Measurements from ENCODE around the gene LRRC32. TPM values are rescaled to one million over a fixed set of nuclear protein-coding genes. Genes with fewer than 3 reads are reported as not detected.

LRRC32 gene
- total and polyA plus RNA-seq, 2 donors (not counting 1 experiment from before 2014, with no cell fraction given) = 19.2 to 103 TPM

- Histone ChIP-seq H3K27me3 (ENCODE audit: control insufficient read depth, insufficient read depth, low read length) (no peaks in the 10 kb centered on the region), H3K9me3 (ENCODE audit: control insufficient read depth, insufficient read depth, low read depth, low read length) (no peaks in the 10 kb centered on the region), H3K9ac (ENCODE audit: insufficient read depth, low read length) (no peak overlapping the region), H4K20me1 (ENCODE audit: control insufficient read depth, extremely low read depth, insufficient read depth, low read length) (no peaks in the 10 kb centered on the region), H3K4me3 (replicated peaks in 1 of 4; ENCODE audit: control extremely low read depth in 1 of 4, insufficient read depth in 1 of 4, low read depth in 3 of 4, low read length in 4 of 4) (no peak overlapping the region), H3K79me2 (ENCODE audit: control insufficient read depth, insufficient read depth, low read length) (peaks cover 33% of the 10 kb centered on the region), H3K4me2 (ENCODE audit: extremely low read depth, insufficient read depth, low read length) (no peak overlapping the region), H3K27ac (ENCODE audit: insufficient read depth, low read length) (no peak overlapping the region), H3K36me3 (ENCODE audit: control insufficient read depth, insufficient read depth, low read length) (peaks cover 16% of the 10 kb centered on the region), H3K4me1 (ENCODE audit: control insufficient read depth, extremely low read depth, insufficient read depth, low read length) (peaks cover 6% of the 10 kb centered on the region), H2AFZ (ENCODE audit: low read length) (no peak overlapping the region)
- DNase-seq (ENCODE audit: low read depth in 2 of 2) = no peak
- TF ChIP-seq EZH2 (IDR thresholded peaks at IDR 0.05; ENCODE audit: low read length, missing control alignments) (no peak), CTCF (conservative IDR thresholded peaks at IDR 0.05 in 1 of 2, IDR thresholded peaks at IDR 0.05 in 1 of 2; ENCODE audit: low read depth in 1 of 2, low read length in 2 of 2) (no peak)
Measured at GRCh38 chr11:76663912-76664440, 6.6 kb downstream of the LRRC32 start.

- H3K9ac ChIP-seq (ENCODE audit: insufficient read depth, low read length) = no peak overlapping the region
- no peak for TF ChIP-seq CTCF (conservative IDR thresholded peaks at IDR 0.05 in 1 of 2, IDR thresholded peaks at IDR 0.05 in 1 of 2; ENCODE audit: low read depth in 1 of 2, low read length in 2 of 2)
- TF ChIP-seq EZH2 (IDR thresholded peaks at IDR 0.05; ENCODE audit: low read length, missing control alignments) = no peak
Measured at GRCh38 chr11:76663486-76663810, 7.1 kb downstream of the LRRC32 start.

GRCh38 chr11:76662656-76663485, 7.7 kb downstream of the LRRC32 start:
- Histone ChIP-seq H3K9ac (ENCODE audit: insufficient read depth, low read length) (no peak overlapping the region), H3K4me3 (replicated peaks in 1 of 4; ENCODE audit: control extremely low read depth in 1 of 4, insufficient read depth in 1 of 4, low read depth in 3 of 4, low read length in 4 of 4) (no peak overlapping the region), H3K9me3 (ENCODE audit: control insufficient read depth, insufficient read depth, low read depth, low read length) (no peaks in the 10 kb centered on the region), H3K4me2 (ENCODE audit: extremely low read depth, insufficient read depth, low read length) (no peak overlapping the region), H3K79me2 (ENCODE audit: control insufficient read depth, insufficient read depth, low read length) (peaks cover 22% of the 10 kb centered on the region), H3K27me3 (ENCODE audit: control insufficient read depth, insufficient read depth, low read length) (no peaks in the 10 kb centered on the region), H2AFZ (ENCODE audit: low read length) (no peak overlapping the region), H4K20me1 (ENCODE audit: control insufficient read depth, extremely low read depth, insufficient read depth, low read length) (no peaks in the 10 kb centered on the region), H3K36me3 (ENCODE audit: control insufficient read depth, insufficient read depth, low read length) (peaks cover 18% of the 10 kb centered on the region), H3K4me1 (ENCODE audit: control insufficient read depth, extremely low read depth, insufficient read depth, low read length) (peaks cover 6% of the 10 kb centered on the region), H3K27ac (ENCODE audit: insufficient read depth, low read length) (no peak overlapping the region)
- DNase-seq (ENCODE audit: low read depth in 2 of 2) = no peak
- TF ChIP-seq EZH2 (IDR thresholded peaks at IDR 0.05; ENCODE audit: low read length, missing control alignments) = no peak
- TF ChIP-seq CTCF (conservative IDR thresholded peaks at IDR 0.05 in 1 of 2, IDR thresholded peaks at IDR 0.05 in 1 of 2; ENCODE audit: low read depth in 1 of 2, low read length in 2 of 2) = no peak

More at GRCh38 chr11:76663486-76663810, 7.1 kb downstream of the LRRC32 start:
- Histone ChIP-seq H4K20me1 (ENCODE audit: control insufficient read depth, extremely low read depth, insufficient read depth, low read length) (no peaks in the 10 kb centered on the region), H3K4me1 (ENCODE audit: control insufficient read depth, extremely low read depth, insufficient read depth, low read length) (peaks cover 6% of the 10 kb centered on the region), H3K9me3 (ENCODE audit: control insufficient read depth, insufficient read depth, low read depth, low read length) (no peaks in the 10 kb centered on the region), H3K4me3 (replicated peaks in 1 of 4; ENCODE audit: control extremely low read depth in 1 of 4, insufficient read depth in 1 of 4, low read depth in 3 of 4, low read length in 4 of 4) (no peak overlapping the region), H3K27me3 (ENCODE audit: control insufficient read depth, insufficient read depth, low read length) (no peaks in the 10 kb centered on the region), H3K27ac (ENCODE audit: insufficient read depth, low read length) (no peak overlapping the region), H3K4me2 (ENCODE audit: extremely low read depth, insufficient read depth, low read length) (no peak overlapping the region), H3K36me3 (ENCODE audit: control insufficient read depth, insufficient read depth, low read length) (peaks cover 18% of the 10 kb centered on the region), H2AFZ (ENCODE audit: low read length) (no peak overlapping the region), H3K79me2 (ENCODE audit: control insufficient read depth, insufficient read depth, low read length) (peaks cover 28% of the 10 kb centered on the region)
- DNase-seq (ENCODE audit: low read depth in 2 of 2) = no peak
